ENCODE data around the gene HOXD13.

DNA sequence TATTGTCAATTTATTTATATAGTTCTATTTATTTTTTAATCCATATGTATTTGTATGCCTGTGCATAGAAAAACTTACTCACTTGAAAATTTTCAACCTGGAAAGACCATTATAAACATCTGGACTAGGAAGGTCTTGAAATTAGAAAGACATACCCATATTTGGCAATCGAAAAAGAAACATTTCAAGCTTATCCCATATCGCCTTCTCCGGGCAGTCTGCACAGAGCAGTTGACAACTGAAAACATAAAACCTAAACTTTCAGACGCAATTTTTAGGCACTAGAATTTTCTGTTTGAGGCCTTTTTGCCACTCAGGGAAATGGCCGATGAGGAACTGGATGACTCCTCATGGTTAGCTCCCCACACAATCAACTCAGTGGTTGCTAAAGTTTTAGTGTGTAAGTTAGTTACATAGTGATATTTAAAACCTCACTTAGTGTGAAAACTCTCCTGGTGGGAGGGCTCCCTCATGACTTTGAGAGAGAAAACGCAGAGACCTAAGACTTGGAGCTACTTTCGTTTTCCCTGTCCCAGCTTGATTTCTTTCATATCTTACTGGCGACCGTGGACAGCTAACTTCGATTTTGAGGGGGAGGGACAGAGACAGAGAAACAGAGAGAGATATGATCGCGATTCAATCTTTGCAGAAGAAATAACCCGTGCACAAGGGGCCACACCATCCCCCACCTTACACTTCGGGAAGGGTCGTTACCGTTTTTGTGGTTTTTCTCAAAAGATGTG, 3.9 kb downstream of the HOXD13 start:
- TF ChIP-seq CTCF (IDR thresholded peaks at IDR 0.05) (no peak), EZH2 (IDR thresholded peaks at IDR 0.05; ENCODE audit: borderline replicate concordance, insufficient read depth, low read depth, low read length, poor library complexity, severe bottlenecking) (peak; percentile 25)

All from B cell (primary cell).